GM10266 (cell line): ENCODE data around the gene CRISPLD2.

Experiments
- DNase-seq: peaks from one replicate; pipeline ENCODE4 v3.0.0; 2012; ENCODE audit errors: extremely low spot score
- TF ChIP-seq, protein P1 (sequence below): IDR thresholded peaks from 2 replicates; pipeline ENCODE4 v1.5.1; 2012; ENCODE audit warnings: mild to moderate bottlenecking, low read depth; ENCODE audit not compliant: control insufficient read depth, insufficient read depth; ENCODE audit errors: missing control alignments

CRISPLD2 gene, protein sequence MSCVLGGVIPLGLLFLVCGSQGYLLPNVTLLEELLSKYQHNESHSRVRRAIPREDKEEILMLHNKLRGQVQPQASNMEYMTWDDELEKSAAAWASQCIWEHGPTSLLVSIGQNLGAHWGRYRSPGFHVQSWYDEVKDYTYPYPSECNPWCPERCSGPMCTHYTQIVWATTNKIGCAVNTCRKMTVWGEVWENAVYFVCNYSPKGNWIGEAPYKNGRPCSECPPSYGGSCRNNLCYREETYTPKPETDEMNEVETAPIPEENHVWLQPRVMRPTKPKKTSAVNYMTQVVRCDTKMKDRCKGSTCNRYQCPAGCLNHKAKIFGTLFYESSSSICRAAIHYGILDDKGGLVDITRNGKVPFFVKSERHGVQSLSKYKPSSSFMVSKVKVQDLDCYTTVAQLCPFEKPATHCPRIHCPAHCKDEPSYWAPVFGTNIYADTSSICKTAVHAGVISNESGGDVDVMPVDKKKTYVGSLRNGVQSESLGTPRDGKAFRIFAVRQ

GRCh38 chr16:84819644-84820304, at the start of gene CRISPLD2:
CRISPLD2 (plus strand) TSS chr16:84819985; CDS start chr16:84838496, 18,511 bp downstream.
- peak; percentile 74 for DNase-seq

DNA sequence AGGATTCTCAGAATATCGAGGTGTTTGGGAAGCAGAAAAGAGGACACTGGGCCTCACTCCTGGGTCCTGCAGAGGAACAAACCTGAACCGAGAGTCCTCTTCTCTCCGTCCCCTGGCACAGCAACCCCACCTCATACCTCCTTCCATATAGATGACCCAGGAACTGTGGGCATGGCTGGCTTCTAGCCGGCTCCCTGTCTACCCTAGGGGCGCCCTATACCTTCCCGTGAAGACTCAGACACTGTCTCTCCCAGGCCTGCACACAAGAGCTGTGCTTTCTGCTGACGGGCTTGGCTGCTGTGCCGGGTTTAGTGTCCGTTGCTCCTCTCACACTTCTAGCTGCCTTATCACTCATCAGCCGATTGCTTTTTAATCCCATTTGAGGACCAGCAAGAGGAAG, 46.5 kb upstream of the CRISPLD2 start:
- DNase-seq, result no peak
- TF ChIP-seq, protein P1, sequence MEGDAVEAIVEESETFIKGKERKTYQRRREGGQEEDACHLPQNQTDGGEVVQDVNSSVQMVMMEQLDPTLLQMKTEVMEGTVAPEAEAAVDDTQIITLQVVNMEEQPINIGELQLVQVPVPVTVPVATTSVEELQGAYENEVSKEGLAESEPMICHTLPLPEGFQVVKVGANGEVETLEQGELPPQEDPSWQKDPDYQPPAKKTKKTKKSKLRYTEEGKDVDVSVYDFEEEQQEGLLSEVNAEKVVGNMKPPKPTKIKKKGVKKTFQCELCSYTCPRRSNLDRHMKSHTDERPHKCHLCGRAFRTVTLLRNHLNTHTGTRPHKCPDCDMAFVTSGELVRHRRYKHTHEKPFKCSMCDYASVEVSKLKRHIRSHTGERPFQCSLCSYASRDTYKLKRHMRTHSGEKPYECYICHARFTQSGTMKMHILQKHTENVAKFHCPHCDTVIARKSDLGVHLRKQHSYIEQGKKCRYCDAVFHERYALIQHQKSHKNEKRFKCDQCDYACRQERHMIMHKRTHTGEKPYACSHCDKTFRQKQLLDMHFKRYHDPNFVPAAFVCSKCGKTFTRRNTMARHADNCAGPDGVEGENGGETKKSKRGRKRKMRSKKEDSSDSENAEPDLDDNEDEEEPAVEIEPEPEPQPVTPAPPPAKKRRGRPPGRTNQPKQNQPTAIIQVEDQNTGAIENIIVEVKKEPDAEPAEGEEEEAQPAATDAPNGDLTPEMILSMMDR, result no peak

More at GRCh38 chr16:84819644-84820304, at the start of gene CRISPLD2:
- TF ChIP-seq, protein P1, result no peak

DNA sequence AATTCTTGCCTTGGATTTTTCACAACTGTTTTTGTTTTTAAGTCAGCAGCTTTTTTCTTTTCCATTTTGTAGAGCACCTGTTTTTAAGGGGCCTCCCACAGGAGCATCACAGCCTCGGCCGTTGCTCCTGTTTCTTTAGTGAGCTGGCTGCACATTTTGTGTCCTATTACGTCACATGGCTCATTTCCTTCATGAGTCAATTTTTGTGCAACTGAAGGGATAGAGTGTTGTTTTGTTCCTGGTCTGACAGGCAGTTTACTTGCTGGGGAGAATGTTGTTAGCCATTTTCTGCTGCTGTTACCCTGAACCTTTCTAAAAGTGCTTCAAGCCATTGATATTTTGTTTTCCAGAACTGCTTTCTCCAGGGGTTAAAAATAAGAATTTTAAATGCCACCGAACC, 45.0 kb upstream of the CRISPLD2 start:
- TF ChIP-seq, protein P1, result no peak

DNA sequence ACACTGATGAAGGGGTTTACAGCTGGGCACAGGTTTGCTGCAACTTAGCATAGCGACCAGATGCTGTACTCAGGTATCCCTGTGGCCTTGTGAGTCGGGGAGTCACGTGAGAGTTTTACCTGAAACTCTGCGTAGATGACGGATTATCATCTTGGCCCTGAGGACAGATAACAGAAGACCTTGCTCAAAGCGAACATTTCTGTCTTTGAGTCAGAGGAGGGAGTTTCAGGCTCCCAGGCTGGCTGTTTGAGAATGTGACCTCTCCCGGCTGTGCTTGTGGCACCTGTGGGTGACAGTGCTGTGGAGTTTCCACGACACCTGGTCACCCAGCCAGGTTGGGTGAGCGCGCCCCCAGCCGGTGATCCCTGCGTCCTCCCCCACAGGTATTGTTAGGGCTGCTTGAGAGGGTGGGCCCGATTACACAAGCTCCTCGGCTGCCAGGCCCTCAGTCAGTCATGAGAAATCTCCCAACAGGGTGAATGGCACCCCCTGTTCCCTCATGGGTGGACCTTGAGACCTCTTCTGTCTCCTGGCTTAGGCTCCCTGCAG, 44.4 kb upstream of the CRISPLD2 start:
- TF ChIP-seq, protein P1, result no peak
- DNase-seq, result no peak

More for the DNA sequence above, 45.0 kb upstream of the CRISPLD2 start:
- no peak for DNase-seq

GRCh38 chr16:84777435-84777834, 42.4 kb upstream of the CRISPLD2 start:
- no peak for DNase-seq
- TF ChIP-seq, protein P1, result no peak

DNA sequence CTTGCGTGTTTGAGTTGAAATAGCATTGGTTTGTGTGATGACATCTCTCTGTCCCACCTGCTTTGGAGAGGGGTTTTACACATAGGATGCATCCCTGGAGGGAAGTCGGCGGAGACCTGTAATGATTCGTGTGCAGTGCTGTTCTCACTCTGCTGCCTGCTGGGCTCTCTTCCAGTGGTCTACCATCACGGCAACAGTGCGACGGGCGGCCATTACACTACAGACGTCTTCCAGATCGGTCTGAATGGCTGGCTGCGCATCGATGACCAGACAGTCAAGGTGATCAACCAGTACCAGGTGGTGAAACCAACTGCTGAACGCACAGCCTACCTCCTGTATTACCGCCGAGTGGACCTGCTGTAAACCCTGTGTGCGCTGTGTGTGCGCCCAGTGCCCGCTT, 41.1 kb upstream of the CRISPLD2 start:
- no peak for DNase-seq
- TF ChIP-seq, protein P1, result no peak

DNA sequence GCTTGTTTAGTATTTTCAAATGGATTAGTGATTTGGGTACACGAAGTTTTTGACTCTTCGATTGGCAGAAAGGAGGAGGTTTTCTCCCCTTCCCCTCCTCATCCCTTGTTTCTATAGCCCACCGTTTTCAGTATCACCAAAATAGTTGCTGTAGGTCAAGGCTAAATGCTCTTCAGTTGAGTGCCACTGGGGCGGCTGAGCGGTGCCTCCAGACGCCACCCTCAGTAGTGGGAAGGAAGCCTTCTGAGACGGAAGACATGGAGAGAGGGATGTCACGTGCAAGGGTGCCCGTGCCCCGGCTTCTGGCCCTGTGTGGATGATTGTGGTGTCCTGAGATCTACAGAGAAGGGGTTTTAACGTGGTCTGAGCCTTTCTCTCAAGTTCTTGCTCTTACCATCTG, 39.7 kb upstream of the CRISPLD2 start:
- TF ChIP-seq, protein P1, result no peak
- DNase-seq, result no peak
